SK-N-SH (cell line): ENCODE measurements around the gene KIF3C. TPM values are rescaled to one million over a fixed set of nuclear protein-coding genes. Genes with fewer than 3 reads are reported as not detected.
"Not testable (repeated sequence)": the region's sequence is repeated elsewhere in the genome, so short reads cannot be mapped to it uniquely, and the experiment has no call there.

ENCODE experiments used
- CTCF ChIA-PET: fragments of 300-600, 350-600 bp; formaldehyde crosslinking; extraction: SDS; loops from one replicate; lab custom pipeline; 2021; lab: Yijun Ruan, JAX
- POLR2A ChIA-PET: fragments of 350-600 bp; sonication (Branson Sonifier 250); formaldehyde crosslinking; extraction: SDS; loops from one replicate; lab custom pipeline; 2020; ENCODE audit warnings: antibody characterized with exemption, inconsistent platforms; lab: Yijun Ruan, JAX
- DNase-seq: peaks from one replicate; pipeline ENCODE4 v3.0.0; 2012
- H2AFZ ChIP-seq: fragments of 200-600 bp; sonication (generic); 2 replicates; pipeline ENCODE4 v1.8.1; 2016; ENCODE audit warnings: antibody characterized with exemption, mild to moderate bottlenecking, low read depth
- H3F3A ChIP-seq: fragments of 200-600 bp; sonication (generic); replicated peaks from 2 replicates; pipeline ENCODE3; 2016; ENCODE audit warnings: antibody characterized with exemption, mild to moderate bottlenecking; ENCODE audit not compliant: insufficient read depth
- H3K27ac ChIP-seq, 2 experiments: fragments of 200-500 bp in 1 of 2; fragments of 200-600 bp in 1 of 2; sonication (Bioruptor generic) in 1 of 2; sonication (generic), shearing (Covaris generic) in 1 of 2; 2 replicates each; pipeline versions ENCODE4 v1.5.1 to v1.6.1; 2014 to 2016; ENCODE audit warnings: low read depth in 2 of 2, inconsistent platforms in 1 of 2, low read length in 1 of 2, mild to moderate bottlenecking in 1 of 2, mixed read lengths in 1 of 2
- H3K27me3 ChIP-seq: fragments of 200-600 bp; sonication (generic), shearing (Covaris generic); 2 replicates; pipeline ENCODE4 v1.6.1; 2016; ENCODE audit warnings: mixed run types; ENCODE audit not compliant: insufficient read depth
- H3K36me3 ChIP-seq, 2 experiments: fragments of 200-500 bp in 1 of 2; fragments of 200-600 bp in 1 of 2; sonication (Bioruptor generic) in 1 of 2; sonication (generic) in 1 of 2; replicated peaks in 1 of 2; 2 replicates each; pipeline versions ENCODE3 to v1.5.1; 2014 to 2016; ENCODE audit warnings: low read length in 1 of 2, mild to moderate bottlenecking in 1 of 2; ENCODE audit not compliant: insufficient read depth in 2 of 2, control insufficient read depth in 1 of 2
- H3K4me1 ChIP-seq, 2 experiments: fragments of 200-500 bp in 1 of 2; fragments of 200-600 bp in 1 of 2; sonication (Bioruptor generic) in 1 of 2; sonication (generic), shearing (Covaris generic) in 1 of 2; 2 replicates each; pipeline versions ENCODE4 v1.5.1 to v1.6.1; 2014 to 2016; ENCODE audit warnings: low read depth in 1 of 2, low read length in 1 of 2, mixed run types in 1 of 2; ENCODE audit not compliant: insufficient read depth in 2 of 2, control insufficient read depth in 1 of 2
- H3K4me2 ChIP-seq: fragments of 200-600 bp; sonication (generic), shearing (Covaris generic); 2 replicates; pipeline ENCODE4 v1.6.1; 2017; ENCODE audit warnings: mixed run types
- H3K4me3 ChIP-seq, 2 experiments: fragments of 200-500 bp in 1 of 2; fragments of 200-600 bp in 1 of 2; sonication (Bioruptor generic) in 1 of 2; sonication (generic), shearing (Covaris generic) in 1 of 2; 2 replicates each; pipeline versions ENCODE4 v1.5.1 to v1.8.1; 2014 to 2016; ENCODE audit warnings: low read depth in 2 of 2, inconsistent platforms in 1 of 2, low read length in 1 of 2, mild to moderate bottlenecking in 1 of 2, mixed read lengths in 1 of 2, moderate library complexity in 1 of 2
- H3K79me2 ChIP-seq: fragments of 200-600 bp; sonication (generic); 2 replicates; pipeline ENCODE4 v1.8.1; 2017; ENCODE audit warnings: mild to moderate bottlenecking; ENCODE audit not compliant: insufficient read depth
- H3K9ac ChIP-seq: fragments of 200-600 bp; sonication (generic); 2 replicates; pipeline ENCODE4 v1.6.1; 2017; ENCODE audit warnings: mixed run types
- H3K9me2 ChIP-seq: fragments of 200-600 bp; sonication (generic); 2 replicates; pipeline ENCODE4 v1.6.1; 2017; ENCODE audit warnings: mixed run types
- H3K9me3 ChIP-seq: fragments of 200-600 bp; sonication (generic); 2 replicates; pipeline ENCODE4 v1.6.1; 2017; ENCODE audit warnings: mixed run types, mild to moderate bottlenecking, moderate library complexity
- H4K20me1 ChIP-seq: fragments of 200-600 bp; sonication (generic); 2 replicates; pipeline ENCODE4 v1.6.1; 2017; ENCODE audit warnings: mild to moderate bottlenecking, mixed run types; ENCODE audit not compliant: insufficient read depth
- CHD2 ChIP-seq: fragments of 150-350 bp; IDR thresholded peaks from 2 replicates; pipeline ENCODE4 v1.6.1; 2018; ENCODE audit warnings: low read length; ENCODE audit not compliant: partially characterized antibody
- ELF1 ChIP-seq: IDR thresholded peaks from 2 replicates; pipeline ENCODE4 v1.4.0; 2012
- EZH2phosphoT487 ChIP-seq: fragments of 200-600 bp; sonication (generic); IDR thresholded peaks from 2 replicates; pipeline ENCODE4 v1.6.1; 2017; ENCODE audit warnings: low read depth, mixed run types, mild to moderate bottlenecking, antibody characterized with exemption, moderate library complexity, borderline replicate concordance
- MEF2A ChIP-seq: IDR thresholded peaks from 2 replicates; pipeline ENCODE4 v1.4.0; 2012; ENCODE audit warnings: low read depth, borderline replicate concordance
- MXI1 ChIP-seq: IDR thresholded peaks from 2 replicates; pipeline ENCODE4 v1.6.1; 2012; ENCODE audit warnings: mild to moderate bottlenecking, low read depth, low read length, improper control_type of control experiment
- NFIC ChIP-seq: IDR thresholded peaks from 2 replicates; pipeline ENCODE4 v1.4.0; 2012; ENCODE audit warnings: borderline replicate concordance
- NRF1 ChIP-seq: IDR thresholded peaks from 2 replicates; pipeline ENCODE4 v1.6.1; 2012; ENCODE audit warnings: low read depth, mild to moderate bottlenecking, low read length
- POLR2AphosphoS5 ChIP-seq: IDR thresholded peaks from 2 replicates; pipeline ENCODE4 v1.6.1; 2012; ENCODE audit warnings: low read depth, low read length
- TAF1 ChIP-seq: IDR thresholded peaks from 2 replicates; pipeline ENCODE4 v1.6.1; 2012; ENCODE audit warnings: low read depth, mild to moderate bottlenecking, low read length, moderate library complexity, borderline replicate concordance
- WGBS: methylation state at CpG from one replicate; pipeline ENCODE4 v1.1.6; 2017; ENCODE audit warnings: low lambda C conversion rate; 5-methylcytosine and 5-hydroxymethylcytosine counted together
- polyA plus RNA-seq, 3 experiments: library from polyadenylated mRNA; depleted of rRNA; stranded (reverse); fragments of >200 nt; gene quantifications; 2 replicates each; pipeline ENCODE4 v1.2.3, GENCODE V29; 2012
- TF ChIP-seq, protein P1 (sequence below): fragments of 200-600 bp; sonication (generic); IDR thresholded peaks from 2 replicates; pipeline ENCODE4 v1.6.1; 2017; ENCODE audit warnings: antibody characterized with exemption, mild to moderate bottlenecking, moderate library complexity
- TF ChIP-seq, protein P2 (sequence below): IDR thresholded peaks from 2 replicates; pipeline ENCODE4; 2012
- TF ChIP-seq, protein P3 (sequence below): IDR thresholded peaks from 2 replicates; pipeline ENCODE4 v1.4.0; 2012; ENCODE audit warnings: low read depth, borderline replicate concordance

The KIF3C gene
- polyA plus RNA-seq, 1 of the 3 experiments (the other 2 are of a cell fraction): 29.5 TPM

DNA sequence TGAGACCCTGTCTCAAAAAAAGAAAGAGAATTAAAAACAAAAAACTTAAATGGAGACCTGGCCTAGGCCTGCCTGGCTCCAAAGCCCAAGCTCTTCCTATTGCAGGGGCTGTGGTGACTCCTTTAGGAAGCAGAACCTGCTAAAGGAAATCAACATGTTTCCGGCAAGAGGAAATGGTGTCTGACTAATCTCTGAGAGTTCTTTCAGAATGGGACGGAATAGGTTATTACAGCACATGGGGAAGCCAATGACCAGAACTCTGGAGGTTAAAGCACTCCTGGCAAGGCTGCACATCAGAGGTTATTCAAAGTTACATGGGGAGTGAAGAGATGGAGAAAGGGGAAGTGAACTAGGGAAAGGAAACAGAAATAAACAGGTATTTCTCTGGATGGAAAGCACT, 21.4 kb downstream of the KIF3C start (continued):
- TF ChIP-seq, protein P1, sequence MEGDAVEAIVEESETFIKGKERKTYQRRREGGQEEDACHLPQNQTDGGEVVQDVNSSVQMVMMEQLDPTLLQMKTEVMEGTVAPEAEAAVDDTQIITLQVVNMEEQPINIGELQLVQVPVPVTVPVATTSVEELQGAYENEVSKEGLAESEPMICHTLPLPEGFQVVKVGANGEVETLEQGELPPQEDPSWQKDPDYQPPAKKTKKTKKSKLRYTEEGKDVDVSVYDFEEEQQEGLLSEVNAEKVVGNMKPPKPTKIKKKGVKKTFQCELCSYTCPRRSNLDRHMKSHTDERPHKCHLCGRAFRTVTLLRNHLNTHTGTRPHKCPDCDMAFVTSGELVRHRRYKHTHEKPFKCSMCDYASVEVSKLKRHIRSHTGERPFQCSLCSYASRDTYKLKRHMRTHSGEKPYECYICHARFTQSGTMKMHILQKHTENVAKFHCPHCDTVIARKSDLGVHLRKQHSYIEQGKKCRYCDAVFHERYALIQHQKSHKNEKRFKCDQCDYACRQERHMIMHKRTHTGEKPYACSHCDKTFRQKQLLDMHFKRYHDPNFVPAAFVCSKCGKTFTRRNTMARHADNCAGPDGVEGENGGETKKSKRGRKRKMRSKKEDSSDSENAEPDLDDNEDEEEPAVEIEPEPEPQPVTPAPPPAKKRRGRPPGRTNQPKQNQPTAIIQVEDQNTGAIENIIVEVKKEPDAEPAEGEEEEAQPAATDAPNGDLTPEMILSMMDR: no peak
- no peak for TF ChIP-seq NFIC
- TF ChIP-seq TAF1: no peak

DNA sequence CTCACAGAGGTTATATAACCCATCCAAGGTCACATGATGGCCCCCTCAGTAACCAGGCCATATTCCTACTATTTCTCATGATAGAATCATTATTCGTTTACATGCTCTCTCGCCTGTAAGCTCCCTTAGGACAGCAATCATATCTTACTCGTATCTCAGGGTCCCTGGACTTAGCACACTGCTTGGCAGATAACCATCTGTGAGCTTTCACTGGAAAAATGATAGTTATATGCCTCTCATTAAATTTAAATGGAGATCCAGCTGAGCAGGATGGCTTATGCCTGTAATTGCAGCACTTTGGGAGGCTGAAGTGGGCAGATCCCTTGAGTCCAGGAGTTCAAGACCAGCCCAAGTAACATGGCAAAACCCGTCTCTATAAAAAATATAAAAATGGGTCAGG, 21.9 kb downstream of the KIF3C start:
- H2AFZ ChIP-seq: no peak overlapping the region
- POLR2A ChIA-PET: no interaction called here
- H3K36me3 ChIP-seq: peaks cover 0 to 10% of the 10 kb centered on the region in 2 experiments
- H4K20me1 ChIP-seq: no peaks in the 10 kb centered on the region
- H3F3A ChIP-seq: peaks cover 9% of the 10 kb centered on the region
- TF ChIP-seq ELF1: no peak
- TF ChIP-seq, protein P2, sequence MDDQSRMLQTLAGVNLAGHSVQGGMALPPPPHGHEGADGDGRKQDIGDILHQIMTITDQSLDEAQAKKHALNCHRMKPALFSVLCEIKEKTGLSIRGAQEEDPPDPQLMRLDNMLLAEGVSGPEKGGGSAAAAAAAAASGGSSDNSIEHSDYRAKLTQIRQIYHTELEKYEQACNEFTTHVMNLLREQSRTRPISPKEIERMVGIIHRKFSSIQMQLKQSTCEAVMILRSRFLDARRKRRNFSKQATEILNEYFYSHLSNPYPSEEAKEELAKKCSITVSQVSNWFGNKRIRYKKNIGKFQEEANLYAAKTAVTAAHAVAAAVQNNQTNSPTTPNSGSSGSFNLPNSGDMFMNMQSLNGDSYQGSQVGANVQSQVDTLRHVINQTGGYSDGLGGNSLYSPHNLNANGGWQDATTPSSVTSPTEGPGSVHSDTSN: no peak
- no peak for TF ChIP-seq POLR2AphosphoS5
- TF ChIP-seq MXI1: no peak
- no peak for TF ChIP-seq EZH2phosphoT487
- TF ChIP-seq TAF1: no peak
- TF ChIP-seq CHD2: no peak
- TF ChIP-seq, protein P3, sequence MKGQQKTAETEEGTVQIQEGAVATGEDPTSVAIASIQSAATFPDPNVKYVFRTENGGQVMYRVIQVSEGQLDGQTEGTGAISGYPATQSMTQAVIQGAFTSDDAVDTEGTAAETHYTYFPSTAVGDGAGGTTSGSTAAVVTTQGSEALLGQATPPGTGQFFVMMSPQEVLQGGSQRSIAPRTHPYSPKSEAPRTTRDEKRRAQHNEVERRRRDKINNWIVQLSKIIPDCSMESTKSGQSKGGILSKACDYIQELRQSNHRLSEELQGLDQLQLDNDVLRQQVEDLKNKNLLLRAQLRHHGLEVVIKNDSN: no peak
- no peak for TF ChIP-seq NRF1
- TF ChIP-seq MEF2A: no peak
- CTCF ChIA-PET: interaction anchor here (1.1 to 4.5 kb wide), 5 partner anchors 10 to 184 kb away, joined by 3 to 36 read pairs (median 3); no protein-coding TSS in a partner anchor
- no peak for DNase-seq
- H3K27me3 ChIP-seq: no peaks in the 10 kb centered on the region
- peak overlapping the region in 1 of 2 experiments; percentile 32; a peak in 2 of 4 replicates for H3K27ac ChIP-seq
- H3K9ac ChIP-seq: no peak overlapping the region
- no peaks in the 10 kb centered on the region for H3K9me2 ChIP-seq
- H3K79me2 ChIP-seq: peaks cover 57% of the 10 kb centered on the region
- H3K4me3 ChIP-seq: no peak overlapping the region
- no peaks in the 10 kb centered on the region for H3K9me3 ChIP-seq
- peak overlapping the region; percentile 36 for H3K4me2 ChIP-seq
- peaks cover 6 to 26% of the 10 kb centered on the region in 2 experiments; a peak in 3 of 4 replicates for H3K4me1 ChIP-seq
- WGBS: 90% methylated on average over 4 of the region's 4 CpGs

- POLR2A ChIA-PET, H3K27ac ChIP-seq, H3F3A ChIP-seq, H3K9me3 ChIP-seq, H3K27me3 ChIP-seq, H3K9me2 ChIP-seq, H3K4me2 ChIP-seq, H4K20me1 ChIP-seq, H3K9ac ChIP-seq, DNase-seq, H2AFZ ChIP-seq, H3K4me3 ChIP-seq: not testable (repeated sequence)
- CTCF ChIA-PET: interaction anchor here (0.9 to 4.5 kb wide), 6 partner anchors 8 to 187 kb away, joined by 3 to 36 read pairs (median 4); no protein-coding TSS in a partner anchor
- Histone ChIP-seq H3K36me3 (peaks cover 0 to 11% of the 10 kb centered on the region in 2 experiments), H3K4me1 (peaks cover 0 to 24% of the 10 kb centered on the region in 2 experiments; a peak in 3 of 4 replicates), H3K79me2 (peaks cover 45% of the 10 kb centered on the region)
- 92% methylated on average over 12 of the region's 12 CpGs for WGBS
These were observed 23.7 kb downstream of the KIF3C start for GRCh38 chr2:25958611-25959010.
